Head of caudate nucleus (tissue), 42 donors: Measurements from ENCODE around the gene SEC14L1.
"Not testable (repeated sequence)": the region's sequence is repeated elsewhere in the genome, so short reads cannot be mapped to it uniquely, and the experiment has no call there.

Experiments used
- DNase-seq, 42 donors: peaks; one replicate each; pipeline versions ENCODE4 v3.0.0 to v3.0.0-alpha.2; 2020 to 2021; ENCODE audit warnings: mixed read lengths in 7 of 42
- intact Hi-C: fragments of 100-400 bp; cut with DNase I; formaldehyde crosslinking; loops from one replicate; pipeline ENCODE4 v1.15.0; 2022

SEC14L1 gene

GRCh38 chr17:77132411-77133086 lies 8.2 kb upstream of the SEC14L1 start:
- intact Hi-C loops = no loop called here
- DNase-seq = no peak

- DNase-seq = no peak
Observed at GRCh38 chr17:77133087-77133638, 7.6 kb upstream of the SEC14L1 start.

GRCh38 chr17:77136420-77136767 lies 4.4 kb upstream of the SEC14L1 start:
- DNase-seq = no peak
- intact Hi-C loops = no loop called here

More at GRCh38 chr17:77133087-77133638, 7.6 kb upstream of the SEC14L1 start:
- intact Hi-C loops = no loop called here

- DNase-seq = no peak
- intact Hi-C loops = no loop called here
Observed at GRCh38 chr17:77137111-77137510, 3.7 kb upstream of the SEC14L1 start.

GRCh38 chr17:77137886-77138285 lies 2.9 kb upstream of the SEC14L1 start:
- intact Hi-C loops = not testable (repeated sequence)
- DNase-seq = peak in 1 of 42 donors; percentile 10

GRCh38 chr17:77140166-77140877 lies 447 bp upstream of the SEC14L1 start:
- intact Hi-C loops = loop anchor here (5.0 kb wide), 2 partner anchors 43 to 72 kb away; no protein-coding TSS in a partner anchor
- peak; percentile 96 to 100 (median 99) for DNase-seq

GRCh38 chr17:77141846-77142449 lies 1.2 kb downstream of the SEC14L1 start:
- intact Hi-C loops = loop anchor here (5.0 kb wide), 2 partner anchors 45 to 70 kb away; no protein-coding TSS in a partner anchor
- DNase-seq = no peak

- no peak for DNase-seq
- intact Hi-C loops = loop anchor here (5.0 kb wide), 2 partner anchors 45 to 70 kb away; no protein-coding TSS in a partner anchor
Observed at GRCh38 chr17:77142689-77143088, 1.9 kb downstream of the SEC14L1 start.

GRCh38 chr17:77143306-77143705 lies 2.5 kb downstream of the SEC14L1 start:
- DNase-seq = no peak
- intact Hi-C loops = loop anchor here (5.0 kb wide), 2 partner anchors 46 to 69 kb away; no protein-coding TSS in a partner anchor

- intact Hi-C loops = loop anchor here (5.0 kb wide), 2 partner anchors 47 to 68 kb away; no protein-coding TSS in a partner anchor
- DNase-seq = no peak
Observed at GRCh38 chr17:77144227-77144626, 3.5 kb downstream of the SEC14L1 start.

GRCh38 chr17:77145224-77145611 lies 4.4 kb downstream of the SEC14L1 start:
- no peak for DNase-seq
- intact Hi-C loops = no loop called here

- intact Hi-C loops = no loop called here
- peak in 41 of 42 donors; percentile 47 to 88 (median 72) for DNase-seq
Observed at GRCh38 chr17:77145612-77146245, 5.0 kb downstream of the SEC14L1 start.

GRCh38 chr17:77146246-77146632 lies 5.5 kb downstream of the SEC14L1 start:
- DNase-seq = no peak
- intact Hi-C loops = no loop called here

GRCh38 chr17:77146882-77147281 lies 6.1 kb downstream of the SEC14L1 start:
- intact Hi-C loops = no loop called here
- DNase-seq = peak in 1 of 42 donors; percentile 44

- intact Hi-C loops = no loop called here
- DNase-seq = peak in 6 of 42 donors; percentile 49 to 66 (median 56)
Observed at GRCh38 chr17:77147357-77147801, 6.6 kb downstream of the SEC14L1 start.

- intact Hi-C loops = no loop called here
- DNase-seq = no peak
Observed at GRCh38 chr17:77148077-77148939, 7.5 kb downstream of the SEC14L1 start.

- DNase-seq = no peak
- intact Hi-C loops = no loop called here
Observed at GRCh38 chr17:77148940-77149510, 8.3 kb downstream of the SEC14L1 start.

GRCh38 chr17:77150196-77150595 lies 9.4 kb downstream of the SEC14L1 start:
- intact Hi-C loops = no loop called here
- no peak for DNase-seq
